GM04504 (cell line): Measurements from ENCODE around the gene PIK3AP1.
"Not testable (repeated sequence)": the region's sequence is repeated elsewhere in the genome, so short reads cannot be mapped to it uniquely, and the experiment has no call there.

Experiments used
- DNase-seq: peaks from one replicate; pipeline ENCODE4 v3.0.0-alpha.2; 2012; ENCODE audit warnings: low read depth

The PIK3AP1 gene

GRCh38 chr10:96724621-96725020, 4.3 kb upstream of the PIK3AP1 start:
- no peak for DNase-seq

DNA sequence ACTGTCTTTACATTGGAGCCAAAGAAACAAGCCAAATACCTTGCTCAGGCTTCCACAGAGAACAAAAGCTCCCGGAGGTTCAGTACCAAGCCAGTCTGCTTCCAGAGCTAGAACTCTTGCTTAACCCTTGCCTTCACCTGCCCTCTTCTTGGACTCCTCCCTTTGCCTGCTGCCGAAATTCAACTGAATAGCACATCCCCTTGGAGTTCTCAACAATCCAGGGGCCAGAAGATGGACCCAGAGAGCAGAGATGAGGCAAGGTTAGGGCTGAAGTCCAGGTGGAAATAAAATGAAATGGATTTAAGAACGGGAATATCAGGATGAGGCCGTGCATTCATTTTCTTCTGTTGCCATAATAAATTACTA, 876 bp upstream of the PIK3AP1 start:
- no peak for DNase-seq

DNA sequence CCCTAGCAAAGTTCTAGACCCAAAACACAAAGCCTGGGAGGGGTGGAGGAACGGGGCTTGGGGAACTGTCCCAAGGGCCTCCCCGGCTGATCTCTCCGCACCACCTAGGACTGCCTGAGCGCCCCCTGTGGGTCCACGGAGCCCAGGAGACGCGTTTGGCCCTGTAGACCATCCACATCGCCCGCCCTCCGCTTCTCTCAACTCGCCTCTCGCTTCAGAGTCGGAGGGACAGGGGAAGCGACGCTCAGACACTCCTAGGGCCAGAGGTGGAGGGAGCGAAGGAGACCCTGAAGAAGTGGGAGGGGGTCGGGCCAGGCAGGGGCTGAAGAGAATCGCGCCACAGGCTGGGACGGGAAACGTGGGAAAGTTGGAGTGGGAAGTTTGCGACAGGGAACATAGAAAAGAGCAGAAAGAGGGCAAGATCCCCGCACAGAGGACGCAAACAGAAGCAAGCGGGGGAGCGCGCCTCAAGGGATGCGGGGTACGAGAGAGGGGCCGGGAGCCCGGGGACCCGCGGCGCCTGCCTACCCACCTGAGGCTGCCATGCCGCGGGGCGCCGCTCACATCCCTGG, 378 bp downstream of the PIK3AP1 start:
- DNase-seq = no peak

DNA sequence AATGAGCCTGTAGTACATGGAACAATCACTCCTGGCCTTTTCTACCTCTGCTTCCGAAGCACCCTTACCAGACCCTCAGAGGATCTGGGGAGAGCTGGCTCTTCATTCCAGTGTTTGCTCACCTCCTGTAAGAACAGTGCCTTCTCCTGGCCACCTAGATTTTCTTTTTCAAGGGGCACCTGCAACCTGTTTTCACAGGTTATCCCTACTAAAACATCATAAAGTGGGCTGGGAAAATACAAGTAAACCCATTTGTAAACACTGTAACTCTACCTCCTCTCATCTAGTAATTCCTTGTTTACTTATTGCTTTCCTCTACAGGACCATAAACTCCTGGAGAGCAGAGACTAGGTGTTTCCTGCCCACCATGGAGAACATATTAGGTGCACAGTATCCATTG, 1.1 kb downstream of the PIK3AP1 start:
- no peak for DNase-seq

- no peak for DNase-seq
These were observed 1.9 kb downstream of the PIK3AP1 start for GRCh38 chr10:96718304-96718990.

GRCh38 chr10:96716390-96716789, 3.9 kb downstream of the PIK3AP1 start:
- no peak for DNase-seq

DNA sequence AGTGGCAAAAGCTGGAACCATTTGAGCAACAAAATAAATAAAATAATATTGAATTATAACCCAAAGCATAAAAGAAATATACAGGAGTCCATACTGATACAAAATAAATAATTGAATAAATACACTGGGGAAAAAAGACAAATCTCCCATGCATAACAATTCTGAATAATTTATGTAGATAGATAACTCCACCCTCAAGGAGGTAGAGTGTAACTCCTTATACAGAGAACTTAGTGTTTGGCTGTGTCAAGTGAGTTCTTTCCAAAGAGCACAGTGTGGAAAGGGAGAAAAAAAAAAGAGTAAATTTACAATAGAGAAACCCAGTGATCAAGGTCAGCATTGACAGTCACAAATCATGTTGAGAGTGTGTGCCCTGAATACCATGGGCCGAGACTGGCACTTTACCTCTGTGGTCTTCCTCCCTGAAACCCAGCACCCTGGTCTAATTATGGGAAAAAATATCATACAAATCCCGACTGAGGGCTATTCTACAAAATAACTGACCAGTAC, 5.5 kb downstream of the PIK3AP1 start:
- DNase-seq = no peak

GRCh38 chr10:96714031-96714590, 6.2 kb downstream of the PIK3AP1 start:
- DNase-seq = no peak

- DNase-seq = no peak
These were observed 7.5 kb downstream of the PIK3AP1 start for GRCh38 chr10:96712662-96713271.

DNA sequence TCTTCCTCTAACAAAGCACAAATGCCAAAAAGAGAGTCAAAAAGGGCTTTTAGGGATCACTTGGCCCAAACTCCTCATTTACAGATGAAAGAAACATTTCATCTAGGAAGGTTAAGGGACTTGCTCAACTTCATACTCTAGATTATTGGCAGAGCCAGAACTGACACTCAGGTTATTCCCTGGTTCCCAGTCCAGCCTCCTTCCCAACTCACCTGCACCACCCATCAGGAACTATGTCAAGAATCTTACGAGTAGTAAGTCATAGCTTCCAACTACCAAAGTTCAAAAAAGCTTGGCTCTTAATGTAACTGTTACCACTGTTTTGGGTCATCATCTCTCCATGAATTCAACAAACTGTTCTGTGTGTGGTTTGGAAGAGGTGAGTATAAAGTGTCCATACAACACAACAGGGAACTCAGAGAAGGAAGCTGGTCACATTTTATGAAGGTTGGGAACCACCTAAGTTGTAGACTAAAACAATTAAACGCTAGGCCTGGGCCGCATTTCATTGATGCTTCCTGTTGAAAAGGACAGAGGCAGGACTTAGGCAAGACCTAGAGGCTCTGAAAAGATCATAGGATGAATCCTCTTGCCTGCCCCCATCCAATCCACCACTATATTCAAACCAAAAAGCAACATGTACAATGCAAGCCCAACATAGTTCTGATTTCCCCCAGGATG, 9.1 kb downstream of the PIK3AP1 start:
- no peak for DNase-seq

GRCh38 chr10:96709525-96709924, 10.8 kb downstream of the PIK3AP1 start:
- DNase-seq = no peak

DNA sequence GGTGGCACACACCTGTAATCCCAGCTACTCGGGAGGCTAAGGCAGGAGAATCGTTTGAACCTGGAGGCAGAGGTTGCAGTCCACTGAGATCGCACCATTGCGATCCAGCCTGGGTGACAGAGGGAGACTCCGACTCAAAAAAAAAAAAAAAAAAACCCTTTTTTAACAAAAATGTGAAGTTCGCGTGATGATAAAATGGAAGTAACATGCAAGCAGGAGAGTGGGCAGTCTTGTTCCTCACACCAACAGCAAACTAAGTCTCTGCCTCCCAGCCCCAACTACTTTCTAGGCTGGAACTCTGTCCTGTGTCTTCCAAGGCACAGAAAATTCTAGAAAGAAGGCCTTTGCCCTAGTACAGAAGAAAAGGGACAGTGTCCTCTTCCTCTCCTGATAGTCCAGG, 11.3 kb downstream of the PIK3AP1 start:
- no peak for DNase-seq

GRCh38 chr10:96708456-96708855, 11.9 kb downstream of the PIK3AP1 start:
- no peak for DNase-seq

- DNase-seq = no peak
These were observed 13.9 kb downstream of the PIK3AP1 start for GRCh38 chr10:96706331-96706853.

- DNase-seq = no peak
These were observed 15.2 kb downstream of the PIK3AP1 start for GRCh38 chr10:96705134-96705533.

GRCh38 chr10:96704563-96704962, 15.8 kb downstream of the PIK3AP1 start:
- no peak for DNase-seq

DNA sequence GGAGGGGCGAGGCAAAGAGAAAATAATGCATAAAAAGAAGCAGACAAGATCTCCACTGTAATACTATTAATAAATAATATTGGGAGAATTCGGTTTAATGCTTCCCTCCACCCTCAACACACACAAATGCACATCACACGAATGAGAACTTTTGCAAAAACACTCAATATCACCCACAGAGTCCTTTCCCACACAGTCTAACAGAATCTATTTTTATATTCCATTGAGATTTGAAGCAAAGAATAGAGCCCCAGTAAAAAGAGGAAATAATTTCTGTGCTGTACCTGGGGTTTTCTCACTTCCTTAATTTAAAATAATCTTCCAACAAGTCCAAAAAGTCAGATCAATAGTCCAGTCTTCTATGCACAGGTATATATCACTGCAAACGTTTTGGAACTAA, 17.0 kb downstream of the PIK3AP1 start:
- no peak for DNase-seq

DNA sequence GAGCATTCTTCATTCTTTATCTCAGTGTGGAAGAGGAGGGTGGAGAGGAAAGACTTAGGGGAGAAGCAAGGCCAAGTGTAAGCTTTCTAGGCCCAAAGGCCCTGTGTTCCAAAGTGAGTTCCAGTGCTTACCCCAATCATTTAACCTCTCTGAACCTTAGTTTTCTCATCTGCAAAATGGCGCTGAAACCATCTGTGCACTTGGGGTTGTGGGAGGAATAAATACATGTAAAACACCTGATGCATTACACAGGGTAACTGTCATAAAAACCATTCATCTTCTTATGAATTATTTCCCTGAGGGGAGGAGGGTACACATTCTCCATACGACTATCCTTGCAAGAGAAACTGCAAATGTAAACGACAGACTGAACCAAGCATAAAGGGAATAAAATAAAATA, 19.0 kb downstream of the PIK3AP1 start:
- DNase-seq = no peak

GRCh38 chr10:96700374-96701099, 19.8 kb downstream of the PIK3AP1 start:
- DNase-seq = no peak

- no peak for DNase-seq
These were observed 20.7 kb downstream of the PIK3AP1 start for GRCh38 chr10:96699613-96700012.

DNA sequence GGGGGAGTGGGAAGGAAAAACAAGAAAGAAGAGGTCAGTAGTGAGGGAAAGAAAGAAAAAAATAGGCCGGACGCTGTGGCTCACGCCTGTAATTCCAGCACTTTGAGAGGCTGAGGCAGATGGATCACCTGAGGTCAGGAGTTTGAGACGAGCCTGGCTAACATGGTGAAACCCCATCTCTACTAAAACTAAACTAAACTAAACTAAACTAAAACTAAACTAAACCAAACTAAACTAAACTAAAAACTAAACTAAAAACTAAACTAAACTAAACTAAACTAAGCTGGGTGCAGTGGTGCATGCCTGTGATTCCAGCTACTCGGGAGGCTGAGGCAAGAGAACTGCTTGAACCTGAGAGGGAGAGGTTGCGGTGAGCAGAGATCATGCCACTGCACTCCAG, 22.0 kb downstream of the PIK3AP1 start:
- DNase-seq = not testable (repeated sequence)

DNA sequence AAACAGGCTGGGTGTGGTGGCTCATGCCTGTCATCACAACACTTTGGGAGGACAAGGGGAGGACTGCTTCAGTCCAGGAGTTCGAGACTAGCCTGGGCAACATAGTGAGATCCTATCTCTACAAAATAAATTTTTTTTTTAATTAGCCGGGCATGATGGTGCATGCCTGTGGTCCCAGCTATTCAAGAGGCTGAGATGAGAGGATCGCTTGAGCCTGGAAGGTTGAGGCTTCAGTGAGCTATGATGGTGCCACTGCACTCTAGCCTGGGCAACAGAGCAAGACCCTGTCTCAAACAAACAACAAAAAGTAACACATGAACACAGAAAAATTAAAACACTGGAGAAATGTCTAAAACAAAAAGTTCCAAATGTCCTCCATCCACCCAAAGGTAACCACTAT, 22.9 kb downstream of the PIK3AP1 start:
- DNase-seq = no peak
